Measurements from ENCODE around the gene C1orf198. TPM values are rescaled to one million over a fixed set of nuclear protein-coding genes. Genes with fewer than 3 reads are reported as not detected.

C1orf198 gene
- total RNA-seq, 1 experiment from 2014 or later: 20.5 TPM

DNA sequence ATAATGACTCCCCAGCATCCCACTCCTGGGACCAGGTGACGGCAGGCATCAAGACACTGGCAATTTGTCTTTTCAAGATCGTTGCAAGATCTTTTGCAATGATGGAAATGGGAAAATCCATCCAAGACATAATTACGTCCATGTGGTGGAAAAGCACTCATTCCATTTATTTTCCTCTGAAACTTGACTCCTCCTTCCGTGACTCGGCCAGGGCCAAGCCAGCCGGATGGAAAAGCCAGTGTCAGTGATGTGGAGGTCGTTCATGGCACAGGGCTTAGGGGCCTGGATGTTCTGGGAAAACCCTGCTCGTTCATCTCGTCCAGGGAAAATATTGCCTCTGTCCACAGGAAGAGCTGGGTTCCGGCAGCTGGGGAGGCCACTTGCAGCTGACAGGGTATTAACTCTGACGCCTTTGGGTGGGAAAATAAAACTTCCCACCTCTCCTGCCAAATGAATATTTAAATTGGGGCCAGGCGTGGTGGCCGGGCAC, 46.2 kb downstream of the C1orf198 start:
- Histone ChIP-seq H3K9me3 (ENCODE audit: insufficient read depth, low read depth) (no peaks in the 10 kb centered on the region), H3K36me3 (ENCODE audit: low read depth) (no peaks in the 10 kb centered on the region), H2AFZ (no peak overlapping the region), H3K4me2 (no peak overlapping the region), H3K79me2 (ENCODE audit: low read depth) (no peaks in the 10 kb centered on the region), H3K4me1 (replicated peaks; ENCODE audit: insufficient read depth) (peaks cover 39% of the 10 kb centered on the region), H3F3A (ENCODE audit: insufficient read depth, low read depth) (peaks cover 31% of the 10 kb centered on the region), H3K27me3 (ENCODE audit: insufficient read depth, low read depth) (no peaks in the 10 kb centered on the region), H3K4me3 (no peak overlapping the region), H4K20me1 (ENCODE audit: insufficient read depth) (no peaks in the 10 kb centered on the region), H3K9me2 (ENCODE audit: insufficient read depth) (no peaks in the 10 kb centered on the region), H3K27ac (no peak overlapping the region)
- TF ChIP-seq, protein P1, sequence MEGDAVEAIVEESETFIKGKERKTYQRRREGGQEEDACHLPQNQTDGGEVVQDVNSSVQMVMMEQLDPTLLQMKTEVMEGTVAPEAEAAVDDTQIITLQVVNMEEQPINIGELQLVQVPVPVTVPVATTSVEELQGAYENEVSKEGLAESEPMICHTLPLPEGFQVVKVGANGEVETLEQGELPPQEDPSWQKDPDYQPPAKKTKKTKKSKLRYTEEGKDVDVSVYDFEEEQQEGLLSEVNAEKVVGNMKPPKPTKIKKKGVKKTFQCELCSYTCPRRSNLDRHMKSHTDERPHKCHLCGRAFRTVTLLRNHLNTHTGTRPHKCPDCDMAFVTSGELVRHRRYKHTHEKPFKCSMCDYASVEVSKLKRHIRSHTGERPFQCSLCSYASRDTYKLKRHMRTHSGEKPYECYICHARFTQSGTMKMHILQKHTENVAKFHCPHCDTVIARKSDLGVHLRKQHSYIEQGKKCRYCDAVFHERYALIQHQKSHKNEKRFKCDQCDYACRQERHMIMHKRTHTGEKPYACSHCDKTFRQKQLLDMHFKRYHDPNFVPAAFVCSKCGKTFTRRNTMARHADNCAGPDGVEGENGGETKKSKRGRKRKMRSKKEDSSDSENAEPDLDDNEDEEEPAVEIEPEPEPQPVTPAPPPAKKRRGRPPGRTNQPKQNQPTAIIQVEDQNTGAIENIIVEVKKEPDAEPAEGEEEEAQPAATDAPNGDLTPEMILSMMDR (conservative IDR thresholded peaks at IDR 0.05): no peak
- TF ChIP-seq EZH2 (IDR thresholded peaks at IDR 0.05; ENCODE audit: low read depth): no peak
- BruUV-seq (replicated peaks): no TSS peak
- DNase-seq: no peak
- ChIA-PET POLR2A (ENCODE audit: unreplicated experiment) (no interaction called here), CTCF (no interaction called here)
- intact Hi-C loops (cut with micrococcal nuclease; ENCODE audit: unreplicated experiment): no loop called here

DNA sequence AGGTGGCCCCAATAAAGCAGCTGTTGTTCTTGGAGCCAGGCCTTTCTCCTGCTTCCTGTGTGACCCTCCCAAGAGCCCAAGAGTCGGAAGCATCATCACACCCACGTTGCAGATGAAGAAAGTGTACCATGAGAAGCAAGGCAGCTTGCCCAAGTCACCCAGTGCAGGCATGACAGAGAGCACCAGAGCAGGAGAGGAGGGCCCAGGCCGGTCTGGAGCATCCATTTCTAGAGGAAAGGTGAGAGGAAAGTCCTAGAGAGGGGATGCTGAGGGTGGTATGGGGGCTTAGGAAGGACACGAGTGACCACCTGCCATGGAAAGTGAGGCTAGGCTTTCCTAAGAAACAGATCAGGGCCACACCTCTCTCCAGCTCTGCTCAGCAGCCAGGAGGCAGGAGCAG, 47.0 kb downstream of the C1orf198 start:
- intact Hi-C loops (cut with micrococcal nuclease; ENCODE audit: unreplicated experiment): no loop called here
- no peak for TF ChIP-seq EZH2 (IDR thresholded peaks at IDR 0.05; ENCODE audit: low read depth)
- TF ChIP-seq, protein P1 (conservative IDR thresholded peaks at IDR 0.05): no peak
- peaks cover 27% of the 10 kb centered on the region for H3F3A ChIP-seq (ENCODE audit: insufficient read depth, low read depth)
- no peaks in the 10 kb centered on the region for H3K79me2 ChIP-seq (ENCODE audit: low read depth)
- H4K20me1 ChIP-seq (ENCODE audit: insufficient read depth): no peaks in the 10 kb centered on the region
- H3K9me2 ChIP-seq (ENCODE audit: insufficient read depth): no peaks in the 10 kb centered on the region
- no peaks in the 10 kb centered on the region for H3K27me3 ChIP-seq (ENCODE audit: insufficient read depth, low read depth)
- H3K27ac ChIP-seq: no peak overlapping the region
- H3K4me1 ChIP-seq (replicated peaks; ENCODE audit: insufficient read depth): peaks cover 31% of the 10 kb centered on the region
- CTCF ChIA-PET: no interaction called here
- POLR2A ChIA-PET (ENCODE audit: unreplicated experiment): interaction anchor here (0.8 kb wide), 1 partner anchor 76 kb away, joined by 3 read pairs; no protein-coding TSS in a partner anchor
- DNase-seq: no peak
- H2AFZ ChIP-seq: no peak overlapping the region
- H3K9me3 ChIP-seq (ENCODE audit: insufficient read depth, low read depth): no peaks in the 10 kb centered on the region
- H3K4me2 ChIP-seq: no peak overlapping the region
- no peaks in the 10 kb centered on the region for H3K36me3 ChIP-seq (ENCODE audit: low read depth)
- no TSS peak for BruUV-seq (replicated peaks)
- no peak overlapping the region for H3K4me3 ChIP-seq

DNA sequence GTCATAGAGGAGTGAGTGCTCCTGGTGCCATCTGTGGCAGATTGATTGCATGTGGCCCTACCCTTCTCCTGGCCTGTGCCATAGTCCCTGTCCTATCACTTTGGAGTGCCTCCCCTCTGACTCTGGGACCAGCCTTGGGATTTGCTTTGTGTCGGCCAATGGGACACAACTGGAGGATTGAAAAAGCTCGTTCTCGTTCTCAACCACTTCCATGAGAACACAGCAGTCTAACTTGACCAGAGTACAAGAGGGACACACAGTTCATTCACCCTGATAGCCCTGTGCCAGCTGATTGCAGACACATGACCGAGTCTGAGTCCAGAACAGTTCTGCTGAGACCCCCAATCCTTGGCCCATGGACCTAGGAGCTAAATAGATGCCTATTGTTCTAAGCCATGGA, 47.8 kb downstream of the C1orf198 start:
- no peaks in the 10 kb centered on the region for H3K79me2 ChIP-seq (ENCODE audit: low read depth)
- ChIA-PET POLR2A (ENCODE audit: unreplicated experiment) (no interaction called here), CTCF (no interaction called here)
- no peaks in the 10 kb centered on the region for H3K9me2 ChIP-seq (ENCODE audit: insufficient read depth)
- H3K27ac ChIP-seq: no peak overlapping the region
- H3K4me2 ChIP-seq: no peak overlapping the region
- peaks cover 23% of the 10 kb centered on the region for H3K4me1 ChIP-seq (replicated peaks; ENCODE audit: insufficient read depth)
- H3K4me3 ChIP-seq: no peak overlapping the region
- no peaks in the 10 kb centered on the region for H3K36me3 ChIP-seq (ENCODE audit: low read depth)
- H4K20me1 ChIP-seq (ENCODE audit: insufficient read depth): no peaks in the 10 kb centered on the region
- H3K27me3 ChIP-seq (ENCODE audit: insufficient read depth, low read depth): no peaks in the 10 kb centered on the region
- DNase-seq: no peak
- peaks cover 19% of the 10 kb centered on the region for H3F3A ChIP-seq (ENCODE audit: insufficient read depth, low read depth)
- no peak overlapping the region for H2AFZ ChIP-seq
- BruUV-seq (replicated peaks): no TSS peak
- intact Hi-C loops (cut with micrococcal nuclease; ENCODE audit: unreplicated experiment): no loop called here
- no peaks in the 10 kb centered on the region for H3K9me3 ChIP-seq (ENCODE audit: insufficient read depth, low read depth)
- TF ChIP-seq, protein P1 (conservative IDR thresholded peaks at IDR 0.05): no peak
- no peak for TF ChIP-seq EZH2 (IDR thresholded peaks at IDR 0.05; ENCODE audit: low read depth)
